HG02610 (cell line): ENCODE measurements around the gene ABHD2.

Source experiments
- ATAC-seq: cut with Tn5 transposase; IDR thresholded peaks from one replicate; pipeline ENCODE4 v1.9.1; 2021; ENCODE audit warnings: mild to moderate bottlenecking, moderate library complexity; ENCODE audit not compliant: unreplicated experiment

Gene ABHD2

DNA sequence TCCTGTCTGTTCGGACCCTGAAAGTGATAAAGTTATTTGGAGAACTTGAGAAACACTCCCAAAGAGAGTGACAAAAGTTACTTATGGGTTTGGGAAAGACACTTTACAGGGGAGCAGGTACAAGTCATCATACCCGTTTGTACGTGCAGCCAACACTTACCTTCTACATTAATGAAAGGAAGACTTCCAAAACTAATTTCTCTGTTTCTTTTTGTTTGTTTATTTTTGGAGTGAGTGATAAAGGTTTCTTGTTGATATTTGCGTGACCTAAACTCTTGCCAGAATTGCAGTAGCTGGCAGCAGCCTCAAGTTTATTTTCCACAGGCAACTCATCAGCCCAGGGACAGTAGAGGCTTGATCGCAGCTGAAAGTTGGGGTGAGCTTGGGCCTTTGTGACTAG lies 8.4 kb downstream of the ABHD2 start:
- ATAC-seq, result no peak

DNA sequence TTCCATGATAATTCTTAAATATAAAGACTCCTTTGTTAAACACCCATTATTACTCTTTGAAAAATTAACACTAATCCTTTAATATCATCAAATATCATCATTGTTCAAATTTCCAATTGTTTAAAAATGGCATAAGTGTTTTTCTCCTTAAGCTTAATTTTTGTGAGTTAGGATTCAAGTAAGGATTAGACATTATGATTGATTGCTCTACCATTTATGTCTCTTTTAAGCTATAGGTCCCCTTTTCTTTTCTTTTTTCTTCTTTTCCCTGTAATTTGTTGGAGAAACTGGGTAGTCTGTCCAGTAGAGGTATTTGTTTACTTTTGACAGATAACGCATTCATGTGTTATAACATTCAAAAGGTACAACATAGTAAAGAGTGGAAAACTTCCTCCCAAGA lies 9.1 kb downstream of the ABHD2 start:
- ATAC-seq, result no peak

DNA sequence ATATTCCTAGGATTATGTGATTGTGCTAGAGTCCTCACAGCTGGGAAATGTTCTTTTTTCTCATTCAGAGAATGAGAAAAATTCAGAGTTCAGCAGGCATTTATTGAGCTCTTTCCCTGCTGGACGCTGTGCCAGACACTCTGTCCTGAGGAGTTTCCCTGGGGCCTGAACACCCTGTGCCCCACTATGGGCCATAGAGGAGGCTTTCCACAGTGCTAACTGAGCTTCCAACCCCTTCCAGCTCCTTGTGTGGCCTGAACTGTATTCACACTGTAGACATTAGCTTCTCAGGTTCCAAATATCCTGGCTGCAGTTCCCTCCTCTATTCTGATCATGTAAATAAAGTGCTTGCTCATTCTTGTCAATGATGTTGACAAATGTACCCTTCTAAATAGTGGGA lies 10.0 kb downstream of the ABHD2 start:
- ATAC-seq, result no peak

DNA sequence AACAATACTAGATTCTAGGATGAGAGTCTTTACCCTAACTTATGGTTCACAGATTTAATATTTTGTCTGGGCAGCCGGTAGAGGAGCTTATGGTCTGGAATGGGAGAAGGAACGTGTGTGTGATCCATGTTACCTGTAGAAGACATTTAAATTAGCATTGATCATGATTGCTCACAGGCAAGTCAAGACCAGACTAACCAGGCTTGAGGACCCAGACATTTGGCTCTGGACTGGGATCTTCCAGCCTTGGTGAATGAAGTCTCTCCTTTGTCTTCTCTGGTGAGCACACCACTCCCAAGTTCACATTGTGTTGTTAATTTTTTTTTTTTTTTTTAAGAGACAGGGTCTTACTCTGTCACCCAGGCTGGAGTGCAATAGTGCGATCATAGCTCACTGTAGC lies 11.7 kb downstream of the ABHD2 start:
- ATAC-seq, result no peak

DNA sequence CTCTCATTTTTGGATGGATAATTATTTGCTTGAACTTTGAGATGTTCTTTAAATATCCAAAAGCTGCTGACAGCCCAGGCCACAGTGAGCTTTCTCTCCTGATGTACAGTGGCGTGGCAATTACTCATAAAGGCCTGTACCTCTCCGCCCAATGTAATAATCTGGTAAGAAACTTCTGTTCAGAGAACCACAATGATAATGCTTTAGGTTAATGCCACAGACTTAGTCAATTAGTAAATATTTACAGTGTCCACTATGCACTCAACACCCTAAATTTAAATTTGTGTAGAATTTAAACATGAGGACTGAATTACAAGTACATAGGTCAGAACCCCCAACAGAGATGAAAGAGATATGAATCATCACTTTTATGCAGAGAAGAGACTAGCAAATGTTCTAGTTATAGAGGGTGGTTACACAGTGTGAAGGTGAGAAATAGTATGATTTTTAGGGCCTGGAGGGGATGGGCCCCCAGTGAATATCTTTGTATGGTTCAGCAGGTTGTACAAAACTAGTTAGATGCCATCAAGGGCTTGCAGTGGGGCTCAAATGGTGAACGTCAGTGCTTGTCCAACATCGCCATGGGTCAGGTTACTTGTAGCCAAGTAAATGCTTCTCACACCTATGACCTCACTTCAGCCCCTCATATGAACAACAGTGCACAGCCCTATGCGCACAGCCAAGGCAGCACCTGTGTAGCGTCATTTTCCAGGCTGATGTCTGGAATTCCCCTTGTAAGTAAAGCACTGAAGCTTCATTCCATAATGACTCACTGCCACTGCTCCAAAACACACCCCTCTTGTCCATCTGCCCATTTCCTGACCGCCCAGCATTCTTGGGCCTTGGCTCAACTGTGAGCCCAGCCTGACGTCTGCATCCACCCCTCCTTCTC lies 13.3 kb downstream of the ABHD2 start:
- peak; percentile 66 for ATAC-seq

DNA sequence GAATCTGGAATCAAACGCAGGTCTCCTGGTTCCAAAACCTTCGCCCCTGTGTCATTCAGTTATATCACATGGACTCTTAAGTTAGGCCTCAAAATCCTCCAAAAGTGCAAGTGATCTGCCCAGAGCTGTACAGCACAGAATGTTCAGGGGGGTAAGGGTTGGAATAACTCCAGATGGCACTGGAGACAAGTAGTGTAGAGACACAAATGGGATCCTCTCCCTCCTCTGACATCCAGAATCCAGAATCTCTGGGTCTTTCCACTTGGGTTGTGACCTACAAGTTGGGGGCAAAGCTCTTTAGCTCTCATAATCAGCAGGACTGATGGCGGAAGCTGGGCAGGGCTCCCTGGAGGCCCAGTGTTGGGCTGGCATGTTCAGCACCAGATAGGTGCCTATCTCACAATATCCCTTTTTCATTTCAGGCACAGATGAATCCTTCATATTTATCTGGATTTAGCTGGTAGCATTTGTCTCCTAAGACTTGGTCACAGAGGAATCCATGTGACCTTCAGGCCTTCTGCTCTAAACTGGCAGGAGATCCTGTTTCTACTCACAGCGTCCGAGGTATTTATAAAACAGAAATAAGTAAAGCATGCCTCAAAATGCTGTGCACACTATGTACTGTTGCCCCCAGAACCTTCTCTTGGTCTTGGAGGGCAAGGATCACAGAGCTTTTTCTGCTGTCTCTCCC lies 15.4 kb downstream of the ABHD2 start:
- ATAC-seq, result no peak

DNA sequence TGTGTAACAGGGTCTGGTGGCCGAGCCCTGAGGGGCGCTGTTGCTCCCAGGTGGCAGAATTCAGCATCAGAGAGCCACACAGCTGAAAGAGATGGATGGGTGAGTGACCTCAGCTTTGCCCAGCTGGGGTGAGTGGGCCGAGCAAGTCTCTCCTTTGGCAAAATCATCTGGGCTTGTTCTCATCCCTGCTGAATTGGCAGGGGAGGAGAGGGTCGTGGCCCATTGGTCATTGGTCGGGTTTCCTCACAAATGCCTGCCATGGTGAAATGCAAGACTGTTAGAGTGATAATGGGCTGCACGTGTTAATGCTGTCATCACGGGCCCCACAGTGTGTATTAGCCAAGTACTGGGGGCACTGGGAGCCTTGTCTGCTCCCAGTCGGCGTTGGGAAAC lies 15.9 kb downstream of the ABHD2 start:
- no peak for ATAC-seq

DNA sequence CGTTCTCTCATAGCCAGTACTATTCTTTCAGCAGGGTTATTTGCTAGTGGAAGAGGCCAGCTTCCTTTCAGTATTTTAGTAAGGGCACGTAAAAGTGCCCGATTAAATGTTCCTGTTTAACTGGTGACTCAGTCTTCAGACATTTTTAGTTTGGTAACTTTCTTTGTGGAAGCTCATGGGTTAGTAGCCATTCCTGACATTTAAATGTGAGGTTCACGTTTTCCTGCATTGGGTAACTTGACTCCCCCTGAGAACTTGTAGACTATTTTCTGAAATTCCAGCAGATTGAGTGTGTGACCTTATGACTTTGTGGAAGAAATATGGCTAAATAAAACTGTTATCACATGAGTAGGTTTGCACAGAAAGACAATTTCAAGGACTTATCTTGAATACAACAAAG lies 16.9 kb downstream of the ABHD2 start:
- no peak for ATAC-seq

DNA sequence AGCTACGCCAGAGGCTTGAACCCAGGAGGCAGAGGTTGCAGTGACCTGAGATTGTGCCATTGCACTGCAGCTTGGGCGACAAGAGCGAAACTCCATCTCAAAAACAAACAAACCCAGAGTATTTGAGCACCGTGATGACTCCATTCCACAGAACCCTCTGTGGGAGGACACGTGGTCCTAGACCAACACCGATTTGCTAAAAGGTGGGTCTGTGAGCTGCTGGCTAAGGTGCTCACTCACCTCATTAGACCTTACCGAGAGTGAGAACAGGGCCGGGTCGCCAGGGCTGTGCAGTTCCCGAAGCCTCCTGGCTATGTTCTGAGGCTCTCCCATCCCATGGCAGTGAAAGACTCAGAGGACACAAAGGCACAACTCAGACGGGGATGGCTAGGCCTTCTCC lies 17.9 kb downstream of the ABHD2 start:
- no peak for ATAC-seq

DNA sequence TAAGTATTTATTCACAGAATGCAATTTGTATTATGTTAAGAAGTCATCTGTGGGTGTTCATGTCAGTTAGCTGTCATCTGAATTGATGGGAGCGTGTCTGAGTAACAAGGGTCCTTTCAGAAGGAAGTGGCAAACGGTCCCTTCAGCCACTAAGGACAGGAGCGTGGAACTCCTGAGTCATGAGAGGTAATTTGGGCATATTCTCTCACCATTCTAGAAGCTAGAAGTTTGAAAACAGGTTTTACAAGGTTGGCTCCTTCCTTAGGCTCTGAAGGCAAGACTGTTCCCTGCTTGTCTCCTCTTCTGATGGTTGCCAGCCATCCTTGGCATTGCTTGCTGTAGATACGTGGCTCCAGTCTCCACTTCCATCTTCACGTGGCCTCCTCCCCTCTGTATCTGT lies 19.7 kb downstream of the ABHD2 start:
- no peak for ATAC-seq

DNA sequence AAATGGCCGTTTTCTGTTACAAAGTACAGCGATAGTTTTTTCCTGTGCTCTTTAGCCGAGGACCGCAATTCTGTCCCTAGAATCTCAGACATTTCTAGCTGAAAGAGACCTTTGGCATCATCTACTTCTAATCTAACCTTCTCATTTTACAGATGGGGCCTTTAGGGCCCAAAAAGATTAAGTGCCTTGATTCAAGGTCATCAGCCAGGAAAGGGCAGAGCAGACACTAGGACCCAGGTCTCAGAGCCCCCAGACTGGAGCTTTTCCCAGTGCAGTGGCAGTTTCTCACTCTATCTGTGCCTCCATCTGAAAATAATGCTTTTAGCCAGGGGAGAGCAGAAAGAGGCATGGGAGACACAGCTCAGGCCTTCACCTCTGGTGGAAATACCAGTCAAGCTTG lies 20.6 kb downstream of the ABHD2 start:
- ATAC-seq, result no peak

DNA sequence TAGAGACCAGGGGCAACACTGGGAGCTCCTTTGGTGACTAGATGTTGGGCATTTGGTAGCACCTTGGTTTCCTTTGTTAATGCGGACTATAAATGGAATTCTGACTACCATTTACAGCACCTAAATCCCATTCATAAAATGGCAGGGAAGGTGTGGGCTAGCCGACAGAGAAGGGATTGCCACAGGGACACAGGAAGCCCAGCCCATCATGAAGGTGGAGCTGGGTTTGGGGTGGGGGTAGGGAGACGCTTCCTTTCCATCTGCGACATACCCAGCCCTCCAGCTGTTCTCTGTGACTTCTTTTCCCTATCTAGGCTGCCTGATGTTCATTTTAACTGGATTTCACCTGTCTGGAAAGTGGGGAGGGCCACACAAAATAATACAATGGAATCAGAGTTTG lies 21.0 kb downstream of the ABHD2 start:
- no peak for ATAC-seq

DNA sequence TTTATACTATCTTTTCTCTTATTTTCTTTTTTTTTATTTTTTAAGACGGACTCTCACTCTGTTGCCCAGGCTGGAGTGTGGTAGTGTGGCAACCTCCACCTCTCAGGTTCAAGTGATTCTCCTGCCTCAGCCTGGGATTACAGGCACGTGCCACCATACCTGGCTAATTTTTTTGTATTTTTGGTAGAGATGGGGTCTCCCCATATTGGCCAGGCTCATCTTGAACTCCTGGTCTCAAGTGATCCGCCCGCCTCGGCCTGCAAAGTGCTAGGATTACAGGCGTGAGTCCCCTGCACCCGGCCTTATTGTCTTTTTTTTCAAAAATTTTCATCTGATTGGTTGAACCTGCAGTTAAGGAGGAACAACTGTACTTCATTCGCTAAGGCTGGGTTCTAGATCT lies 21.8 kb downstream of the ABHD2 start:
- ATAC-seq, result no peak

DNA sequence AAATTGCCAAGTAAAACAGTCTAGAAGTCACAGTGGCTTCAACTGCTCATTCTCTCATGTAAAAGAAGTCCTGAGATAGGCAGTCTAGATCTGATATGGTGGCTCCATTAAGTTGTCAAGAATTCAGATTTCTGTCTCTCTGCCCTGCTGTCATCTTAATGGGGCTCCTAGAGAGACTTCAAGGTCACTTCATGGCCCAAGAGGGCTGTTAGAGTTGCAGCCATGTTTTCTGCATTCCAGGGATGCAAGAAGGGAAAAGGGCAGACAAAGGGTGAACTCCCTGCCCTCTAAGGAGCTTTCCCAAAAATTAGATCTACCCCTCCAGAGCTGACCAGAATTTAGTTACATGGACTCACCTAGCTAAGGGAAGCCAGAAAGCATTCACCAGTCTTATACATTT lies 23.1 kb downstream of the ABHD2 start:
- no peak for ATAC-seq

DNA sequence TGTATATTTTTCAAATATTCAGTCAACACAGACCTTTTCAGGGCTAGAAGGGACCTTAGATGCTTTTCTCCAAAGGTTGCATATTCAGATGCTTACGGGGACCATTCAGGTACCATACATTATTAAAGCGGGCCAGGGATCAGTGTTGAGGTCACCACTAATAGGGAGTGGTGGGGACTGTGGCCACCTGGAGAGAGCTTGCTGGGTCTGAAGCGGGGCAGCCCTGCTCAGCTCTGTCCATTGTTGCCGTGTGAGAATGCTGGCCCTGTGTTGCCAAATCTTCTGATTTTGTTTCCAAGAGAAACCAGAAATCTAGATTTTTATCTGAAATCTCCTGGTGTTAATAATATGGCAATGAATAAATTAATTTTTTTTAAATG lies 23.7 kb downstream of the ABHD2 start:
- no peak for ATAC-seq

DNA sequence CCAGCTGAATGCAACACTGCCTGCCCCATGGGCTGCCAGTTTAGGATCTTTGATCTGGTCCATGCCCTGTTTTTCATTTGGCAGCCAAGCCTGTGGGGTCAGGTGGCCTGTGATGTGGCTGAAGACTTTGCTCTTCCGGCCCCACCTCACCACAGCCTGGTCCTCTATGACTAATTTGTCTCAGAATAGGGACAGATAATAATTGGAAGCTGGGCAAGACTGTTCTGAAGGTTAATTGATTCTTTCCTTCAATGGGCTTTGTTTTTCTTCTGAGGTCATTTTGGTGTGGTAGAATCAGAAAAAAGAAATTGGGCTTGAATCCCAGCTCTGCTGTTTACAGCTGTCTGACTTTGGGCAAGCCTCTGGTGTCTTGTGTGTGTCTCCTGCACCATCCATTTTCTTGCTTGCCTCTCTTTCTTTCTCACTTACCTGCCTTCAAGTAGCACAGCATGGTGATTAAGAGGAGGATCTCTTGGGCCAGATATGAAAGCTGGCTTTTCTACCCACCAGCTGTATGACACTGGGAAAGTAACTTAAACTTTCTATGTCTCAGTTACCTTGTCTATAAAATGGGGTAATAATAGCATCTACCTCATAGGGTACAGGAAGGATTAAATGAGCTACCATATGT lies 24.2 kb downstream of the ABHD2 start:
- ATAC-seq, result peak; percentile 86

DNA sequence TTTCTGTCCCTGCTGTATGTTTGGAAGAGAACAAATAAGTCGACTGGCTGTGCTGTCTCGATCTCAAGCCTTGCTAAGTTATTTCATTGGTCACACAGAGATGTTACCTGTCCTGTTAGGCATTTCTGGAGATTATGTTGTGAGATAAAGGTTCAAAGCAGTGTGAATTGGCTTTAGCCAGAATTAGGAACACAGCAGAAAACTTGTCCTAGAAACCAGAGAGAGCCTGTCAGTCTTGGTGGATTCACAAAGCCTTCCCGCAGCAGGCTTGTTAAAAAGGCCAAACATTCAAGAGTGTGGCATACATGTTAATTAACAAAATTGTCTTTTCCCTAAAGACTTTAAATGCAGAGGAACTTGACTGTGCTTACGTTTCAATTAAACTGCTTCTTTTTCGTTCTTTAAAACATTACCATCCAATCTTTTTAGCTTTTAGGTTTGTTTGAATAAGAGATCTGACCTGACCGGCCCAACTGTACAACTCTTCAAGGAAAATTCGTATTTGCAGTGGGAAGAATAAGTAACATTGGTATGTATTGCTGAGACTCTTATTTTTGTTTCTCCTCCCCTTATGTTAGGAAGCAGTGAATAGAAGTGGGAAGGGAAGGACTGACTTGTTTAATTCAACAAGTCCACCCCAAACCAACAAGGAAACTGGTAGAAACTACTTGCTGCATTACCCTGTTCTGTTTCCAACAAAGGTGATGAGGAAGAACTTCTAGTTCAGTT lies 25.2 kb downstream of the ABHD2 start:
- ATAC-seq, result no peak

DNA sequence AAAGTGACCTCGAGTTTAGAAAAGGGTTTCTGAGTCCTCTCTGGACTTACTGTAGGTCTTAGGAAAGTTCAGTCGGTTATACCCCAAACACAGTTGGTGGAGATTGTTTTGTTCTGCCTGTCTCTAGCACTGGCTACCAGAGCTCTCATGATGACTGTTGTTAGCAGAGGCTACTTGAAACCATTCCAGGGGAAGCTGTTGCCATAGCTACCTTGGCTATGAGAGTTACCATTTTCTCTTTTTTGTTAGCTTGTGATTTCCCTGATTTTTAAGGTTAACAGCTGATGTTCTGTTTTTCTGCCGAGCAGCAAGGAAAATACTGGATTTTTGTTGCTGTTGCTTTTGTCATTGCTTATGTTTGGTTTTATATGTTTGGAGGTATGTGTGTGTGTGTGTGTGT lies 26.7 kb downstream of the ABHD2 start:
- no peak for ATAC-seq

DNA sequence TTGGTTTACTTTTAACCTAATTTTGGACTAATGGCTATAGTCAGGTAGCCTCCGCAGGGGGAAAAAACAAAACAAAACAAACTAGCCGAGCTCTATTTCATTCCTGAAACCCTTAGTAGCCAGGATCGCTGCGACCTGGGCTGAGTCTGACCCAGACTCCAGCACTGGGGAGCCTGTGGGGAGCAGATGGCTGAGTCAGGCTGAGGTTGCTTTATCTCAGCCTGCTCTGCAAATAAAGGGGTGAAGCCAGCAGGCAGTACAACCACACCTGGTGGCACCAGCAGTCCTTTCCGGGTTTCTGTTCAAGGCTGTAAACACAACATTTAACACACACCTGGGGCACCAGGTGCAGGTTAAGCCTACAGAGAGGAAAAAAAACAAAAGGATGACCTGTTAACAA lies 27.3 kb downstream of the ABHD2 start:
- ATAC-seq, result no peak

DNA sequence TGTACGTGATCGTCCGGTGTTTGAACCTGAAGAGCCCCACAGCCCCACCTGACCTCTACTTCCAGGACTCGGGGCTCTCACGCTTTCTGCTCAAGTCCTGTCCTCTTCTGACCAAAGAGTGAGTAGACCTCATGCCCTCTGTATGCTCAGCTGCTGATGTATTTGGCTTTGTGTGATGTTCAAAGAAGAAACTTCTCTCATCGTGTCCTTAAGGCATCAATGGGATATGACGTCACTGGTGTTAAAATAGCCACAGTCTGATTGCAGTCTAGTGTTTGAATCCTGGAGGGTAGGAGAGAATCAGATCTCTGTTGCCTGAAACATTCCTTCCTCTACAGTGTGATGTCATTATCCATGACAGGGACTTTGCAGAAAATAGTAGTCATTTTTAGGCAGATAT lies 28.1 kb downstream of the ABHD2 start:
- no peak for ATAC-seq

DNA sequence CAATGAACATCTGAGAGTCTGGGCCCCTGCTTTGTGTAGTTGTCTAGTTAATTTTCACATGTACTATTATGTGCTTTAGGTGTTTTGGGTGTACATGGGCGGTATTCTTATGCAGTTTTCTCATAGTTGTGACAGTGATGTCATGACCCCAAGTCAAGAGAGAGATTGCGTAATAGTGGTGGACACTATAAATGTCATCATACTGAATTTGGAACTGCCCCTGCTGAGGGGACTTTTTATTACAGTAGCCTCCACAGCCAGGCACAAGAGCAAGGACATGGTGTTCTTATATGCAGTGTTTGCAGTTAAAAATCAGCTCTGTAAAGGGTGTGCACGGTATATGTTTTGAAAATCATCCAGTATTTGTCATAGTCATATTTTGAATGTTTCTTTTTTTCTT lies 29.5 kb downstream of the ABHD2 start:
- no peak for ATAC-seq
